Measurements from ENCODE around the gene CRYAB. TPM values are rescaled to one million over a fixed set of nuclear protein-coding genes. Genes with fewer than 3 reads are reported as not detected.

Gene CRYAB
- total RNA-seq, 3 donors from 2014 or later (not counting 1 experiment from before 2014, with no cell fraction given): not detected

DNA sequence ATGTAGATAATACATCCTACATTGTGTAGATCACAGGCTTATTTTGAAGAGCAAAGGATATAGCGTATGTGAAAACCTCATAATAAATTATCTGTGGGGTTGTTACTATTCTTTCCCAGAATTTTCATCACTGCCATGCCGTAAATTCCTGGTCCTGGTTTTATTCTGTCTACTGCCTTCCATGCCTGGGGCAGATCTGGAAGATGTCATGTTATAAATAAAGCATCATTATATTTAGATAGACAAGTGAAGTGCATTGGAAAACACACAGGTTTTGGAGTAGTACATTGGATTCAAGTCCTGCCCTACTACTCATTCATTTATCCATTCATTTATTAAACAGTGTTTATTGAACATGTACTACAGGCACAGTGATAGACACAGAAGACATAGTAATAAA is 9.3 kb upstream of the CRYAB start:
- Mint-ChIP-seq H3K4me1 (peaks cover 0 to 2% of the 10 kb centered on the region in 2 donors), H3K9me3 (no peaks in the 10 kb centered on the region), H3K36me3 (no peaks in the 10 kb centered on the region), H3K27me3 (ENCODE audit: low read depth in 2 of 2) (peaks cover 29 to 37% of the 10 kb centered on the region in 2 donors), H3K4me3 (no peak overlapping the region), H3K27ac (no peak overlapping the region)
- Histone ChIP-seq H3K36me3 (ENCODE audit: control insufficient read depth, insufficient read depth, low read length) (no peaks in the 10 kb centered on the region), H3K4me1 (ENCODE audit: control insufficient read depth, insufficient read depth, low read length) (no peaks in the 10 kb centered on the region), H3K27ac (ENCODE audit: low read length) (no peak overlapping the region), H3K27me3 (ENCODE audit: control insufficient read depth, insufficient read depth, low read length) (no peaks in the 10 kb centered on the region), H3K9me3 (ENCODE audit: control insufficient read depth, insufficient read depth, low read length) (no peaks in the 10 kb centered on the region), H3K4me3 (ENCODE audit: low read length) (no peak overlapping the region)
- intact Hi-C loops (cut with micrococcal nuclease): no loop called here
- WGBS (ENCODE audit: insufficient coverage): no CpG with 5 or more reads among the region's 2 CpGs
- DNase-seq: no peak
- no peak for ATAC-seq
- TF ChIP-seq, protein P1, sequence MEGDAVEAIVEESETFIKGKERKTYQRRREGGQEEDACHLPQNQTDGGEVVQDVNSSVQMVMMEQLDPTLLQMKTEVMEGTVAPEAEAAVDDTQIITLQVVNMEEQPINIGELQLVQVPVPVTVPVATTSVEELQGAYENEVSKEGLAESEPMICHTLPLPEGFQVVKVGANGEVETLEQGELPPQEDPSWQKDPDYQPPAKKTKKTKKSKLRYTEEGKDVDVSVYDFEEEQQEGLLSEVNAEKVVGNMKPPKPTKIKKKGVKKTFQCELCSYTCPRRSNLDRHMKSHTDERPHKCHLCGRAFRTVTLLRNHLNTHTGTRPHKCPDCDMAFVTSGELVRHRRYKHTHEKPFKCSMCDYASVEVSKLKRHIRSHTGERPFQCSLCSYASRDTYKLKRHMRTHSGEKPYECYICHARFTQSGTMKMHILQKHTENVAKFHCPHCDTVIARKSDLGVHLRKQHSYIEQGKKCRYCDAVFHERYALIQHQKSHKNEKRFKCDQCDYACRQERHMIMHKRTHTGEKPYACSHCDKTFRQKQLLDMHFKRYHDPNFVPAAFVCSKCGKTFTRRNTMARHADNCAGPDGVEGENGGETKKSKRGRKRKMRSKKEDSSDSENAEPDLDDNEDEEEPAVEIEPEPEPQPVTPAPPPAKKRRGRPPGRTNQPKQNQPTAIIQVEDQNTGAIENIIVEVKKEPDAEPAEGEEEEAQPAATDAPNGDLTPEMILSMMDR (IDR thresholded peaks at IDR 0.05): no peak

DNA sequence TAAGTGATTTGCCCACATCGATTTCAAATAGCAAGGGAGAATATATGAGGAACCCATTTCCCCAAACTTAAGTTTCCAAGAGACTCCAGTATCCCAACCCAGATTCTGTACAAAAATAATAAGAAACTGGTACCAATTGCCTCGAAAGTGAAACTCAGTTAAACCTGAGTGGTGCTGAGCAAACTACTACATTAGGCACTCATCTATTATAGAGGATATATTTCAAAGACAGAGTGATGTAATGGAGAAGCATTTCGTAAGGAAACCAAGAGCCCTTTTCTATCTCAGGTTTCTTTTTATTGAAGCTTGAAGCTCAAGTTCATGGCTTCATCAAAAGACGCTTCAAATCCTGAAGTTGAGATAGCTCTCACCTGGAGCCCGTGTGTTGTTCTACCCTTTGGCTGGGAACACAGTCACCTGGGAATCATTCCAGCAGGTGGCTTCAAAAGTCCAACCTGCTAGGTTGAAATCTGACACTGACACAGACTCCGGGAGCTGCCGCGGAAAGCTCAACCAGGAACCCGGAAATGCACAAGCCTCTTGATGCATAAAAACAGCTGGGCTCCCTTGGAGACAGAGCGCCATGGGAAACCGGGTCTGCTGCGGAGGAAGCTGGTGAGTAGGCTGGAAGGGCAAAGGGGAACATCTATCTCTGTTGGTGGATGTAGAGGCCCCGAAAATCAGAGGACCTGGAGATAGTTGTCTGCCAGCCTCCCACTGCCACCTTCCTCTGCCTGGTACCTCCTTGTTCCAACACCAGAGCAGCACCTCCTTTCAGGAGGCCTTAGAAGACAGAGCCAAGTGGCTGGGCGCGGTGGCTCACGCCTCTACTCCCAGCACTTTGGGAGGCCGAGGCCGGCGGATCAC is 7.1 kb upstream of the CRYAB start, which contains the start of gene C11orf52:
TSS of gene C11orf52 (plus strand) at position 524 of the 867 bp plus-strand sequence. CDS start at position 584, 60 bp downstream.
- Mint-ChIP-seq H3K36me3 (no peaks in the 10 kb centered on the region), H3K27me3 (ENCODE audit: low read depth in 2 of 2) (peaks cover 31 to 33% of the 10 kb centered on the region in 2 donors), H3K27ac (no peak within 1 kb of the TSS), H3K9me3 (no peaks in the 10 kb centered on the region), H3K4me1 (no peaks in the 10 kb centered on the region), H3K4me3 (no peak within 1 kb of the TSS)
- H3K27me3 ChIP-seq (ENCODE audit: control insufficient read depth, insufficient read depth, low read length): peaks cover 8% of the 10 kb centered on the region
- no peak within 1 kb of the TSS for H3K27ac ChIP-seq (ENCODE audit: low read length)
- no peak within 1 kb of the TSS for H3K4me3 ChIP-seq (ENCODE audit: low read length)
- intact Hi-C loops (cut with micrococcal nuclease): no loop called here
- no peaks in the 10 kb centered on the region for H3K9me3 ChIP-seq (ENCODE audit: control insufficient read depth, insufficient read depth, low read length)
- DNase-seq: no peak
- 81% methylated on average over 17 of the region's 19 CpGs for WGBS (ENCODE audit: insufficient coverage)
- H3K36me3 ChIP-seq (ENCODE audit: control insufficient read depth, insufficient read depth, low read length): no peaks in the 10 kb centered on the region
- no peaks in the 10 kb centered on the region for H3K4me1 ChIP-seq (ENCODE audit: control insufficient read depth, insufficient read depth, low read length)
- TF ChIP-seq, protein P1 (IDR thresholded peaks at IDR 0.05): no peak
- no peak for ATAC-seq

GRCh38 chr11:111917788-111918187 is 6.2 kb upstream of the CRYAB start:
- H3K27ac Mint-ChIP-seq: no peak overlapping the region
- peaks cover 25 to 37% of the 10 kb centered on the region in 2 donors for H3K27me3 Mint-ChIP-seq (ENCODE audit: low read depth in 2 of 2)
- intact Hi-C loops (cut with micrococcal nuclease): no loop called here
- no peaks in the 10 kb centered on the region for H3K36me3 Mint-ChIP-seq
- H3K36me3 ChIP-seq (ENCODE audit: control insufficient read depth, insufficient read depth, low read length): no peaks in the 10 kb centered on the region
- WGBS (ENCODE audit: insufficient coverage): 92% methylated on average over 3 of the region's 3 CpGs
- no peaks in the 10 kb centered on the region for H3K4me1 ChIP-seq (ENCODE audit: control insufficient read depth, insufficient read depth, low read length)
- no peak overlapping the region for H3K4me3 Mint-ChIP-seq
- peaks cover 8% of the 10 kb centered on the region for H3K27me3 ChIP-seq (ENCODE audit: control insufficient read depth, insufficient read depth, low read length)
- no peaks in the 10 kb centered on the region for H3K9me3 Mint-ChIP-seq
- H3K4me1 Mint-ChIP-seq: no peaks in the 10 kb centered on the region
- ATAC-seq: no peak
- no peaks in the 10 kb centered on the region for H3K9me3 ChIP-seq (ENCODE audit: control insufficient read depth, insufficient read depth, low read length)
- no peak for DNase-seq
- H3K27ac ChIP-seq (ENCODE audit: low read length): no peak overlapping the region
- TF ChIP-seq, protein P1 (IDR thresholded peaks at IDR 0.05): no peak
- no peak overlapping the region for H3K4me3 ChIP-seq (ENCODE audit: low read length)

All from natural killer cell (primary cell).